Measurements from ENCODE around the gene ZSCAN26. TPM values are rescaled to one million over a fixed set of nuclear protein-coding genes. Genes with fewer than 3 reads are reported as not detected.

The ZSCAN26 gene
- total and polyA plus RNA-seq, 2 donors from 2014 or later, result 11.8 to 17.2 TPM

GRCh38 chr6:28248916-28249315, 18.0 kb upstream of the ZSCAN26 start:
- no peak for TF ChIP-seq CTCF (IDR thresholded peaks at IDR 0.05; ENCODE audit: borderline replicate concordance, extremely low read depth, insufficient read depth)
- Histone ChIP-seq H3K27me3 (ENCODE audit: control insufficient read depth, insufficient read depth, low read length) (no peaks in the 10 kb centered on the region), H3K9me3 (ENCODE audit: control insufficient read depth in 2 of 3, insufficient read depth in 1 of 3, low read length in 3 of 3) (no peaks in the 10 kb centered on the region), H3K9ac (ENCODE audit: low read length in 3 of 3) (no peak overlapping the region), H3K4me1 (ENCODE audit: control insufficient read depth in 2 of 3, insufficient read depth in 2 of 3, low read depth in 1 of 3, low read length in 3 of 3) (peaks cover 0 to 12% (median 9%) of the 10 kb centered on the region in 3 donors), H3K27ac (ENCODE audit: low read depth in 2 of 2, low read length in 2 of 2) (no peak overlapping the region), H3K36me3 (ENCODE audit: control insufficient read depth in 2 of 3, insufficient read depth in 3 of 3, low read length in 3 of 3) (peaks cover 5 to 21% (median 15%) of the 10 kb centered on the region in 3 donors), H3K4me3 (ENCODE audit: low read length in 3 of 3) (no peak overlapping the region)
- no peak for DNase-seq
- intact Hi-C loops (cut with DNase I), result no loop called here
- no peak for FAIRE-seq

- peaks cover 2 to 8% (median 6%) of the 10 kb centered on the region in 3 donors for H3K36me3 ChIP-seq (ENCODE audit: control insufficient read depth in 2 of 3, insufficient read depth in 3 of 3, low read length in 3 of 3)
- peak overlapping the region; percentile 21 to 99 (median 99) for H3K4me3 ChIP-seq (ENCODE audit: low read length in 3 of 3)
- TF ChIP-seq CTCF (IDR thresholded peaks at IDR 0.05; ENCODE audit: borderline replicate concordance, extremely low read depth, insufficient read depth), result no peak
- intact Hi-C loops (cut with DNase I), result no loop called here
- no peak overlapping the region for H3K9ac ChIP-seq (ENCODE audit: low read length in 3 of 3)
- H3K9me3 ChIP-seq (ENCODE audit: control insufficient read depth in 2 of 3, insufficient read depth in 1 of 3, low read length in 3 of 3), result no peaks in the 10 kb centered on the region
- FAIRE-seq (no peak), DNase-seq (no peak)
- no peaks in the 10 kb centered on the region for H3K27me3 ChIP-seq (ENCODE audit: control insufficient read depth, insufficient read depth, low read length)
- peaks cover 0 to 12% (median 9%) of the 10 kb centered on the region in 3 donors for H3K4me1 ChIP-seq (ENCODE audit: control insufficient read depth in 2 of 3, insufficient read depth in 2 of 3, low read depth in 1 of 3, low read length in 3 of 3)
- no peak overlapping the region for H3K27ac ChIP-seq (ENCODE audit: low read depth in 2 of 2, low read length in 2 of 2)
Observed at GRCh38 chr6:28250747-28251146, 16.2 kb upstream of the ZSCAN26 start.

DNA sequence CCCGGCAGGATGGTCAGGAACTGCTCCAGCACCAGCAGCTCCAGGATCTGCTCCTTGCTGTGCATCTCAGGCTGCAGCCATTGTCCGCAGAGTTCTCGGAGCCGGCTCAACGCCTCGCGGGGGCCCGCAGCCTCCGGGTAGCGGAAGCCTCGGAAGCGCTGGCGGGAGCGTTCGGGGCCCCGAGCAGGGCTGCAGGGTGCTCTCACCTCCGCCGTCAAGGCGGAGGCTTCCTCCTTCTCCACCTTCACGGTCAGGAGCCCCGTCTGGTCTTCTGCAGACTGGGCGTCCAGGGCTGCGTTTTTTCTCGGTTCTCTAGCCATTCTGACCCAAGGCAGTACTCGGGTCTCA, 15.3 kb upstream of the ZSCAN26 start:
- H3K9ac ChIP-seq (ENCODE audit: low read length in 3 of 3), result peak overlapping the region; percentile 72 to 91 (median 89)
- TF ChIP-seq CTCF (IDR thresholded peaks at IDR 0.05; ENCODE audit: borderline replicate concordance, extremely low read depth, insufficient read depth), result no peak
- H3K4me1 ChIP-seq (ENCODE audit: control insufficient read depth in 2 of 3, insufficient read depth in 2 of 3, low read depth in 1 of 3, low read length in 3 of 3), result peaks cover 0 to 12% (median 9%) of the 10 kb centered on the region in 3 donors
- H3K27me3 ChIP-seq (ENCODE audit: control insufficient read depth, insufficient read depth, low read length), result no peaks in the 10 kb centered on the region
- H3K9me3 ChIP-seq (ENCODE audit: control insufficient read depth in 2 of 3, insufficient read depth in 1 of 3, low read length in 3 of 3), result no peaks in the 10 kb centered on the region
- FAIRE-seq (no peak), DNase-seq (peak in 2 of 5 donors; percentile 47 to 64)
- intact Hi-C loops (cut with DNase I), result no loop called here
- H3K27ac ChIP-seq (ENCODE audit: low read depth in 2 of 2, low read length in 2 of 2), result no peak overlapping the region
- H3K4me3 ChIP-seq (ENCODE audit: low read length in 3 of 3), result peak overlapping the region; percentile 93 to 99 (median 99)
- H3K36me3 ChIP-seq (ENCODE audit: control insufficient read depth in 2 of 3, insufficient read depth in 3 of 3, low read length in 3 of 3), result peaks cover 0 to 5% (median 2%) of the 10 kb centered on the region in 3 donors
